SK-N-SH treated with all-trans-retinoic acid at 6 μM for 48 hours (cell line): ENCODE results near the gene KRTAP16-1.

ENCODE experiments used
- ATAC-seq: fragments of 200-7000 bp; cut with Tn5 transposase; 3 replicates; pipeline ENCODE4 v1.9.1; 2020; ENCODE audit warnings: mild to moderate bottlenecking, moderate library complexity
- ARNTL ChIP-seq: fragments of 450-650 bp; formaldehyde crosslinking; IDR thresholded peaks from 2 replicates; pipeline ENCODE4 v1.5.0; 2020; ENCODE audit warnings: low read depth, mild to moderate bottlenecking, moderate library complexity, borderline replicate concordance
- BACH2 ChIP-seq: fragments of 250-450 bp; sonication (Bioruptor Pico); IDR thresholded peaks from 2 replicates; pipeline ENCODE4 v1.9.0; 2021; ENCODE audit warnings: mild to moderate bottlenecking, borderline replicate concordance
- CSDC2 ChIP-seq: fragments of 250-450 bp; sonication (Bioruptor Pico); IDR thresholded peaks from 2 replicates; pipeline ENCODE4 v1.5.0; 2020; ENCODE audit warnings: mild to moderate bottlenecking, moderate library complexity
- ESRRG ChIP-seq: fragments of 250-450 bp; sonication (Bioruptor Pico); IDR thresholded peaks from 2 replicates; pipeline ENCODE4 v1.6.1; 2021; ENCODE audit warnings: mild to moderate bottlenecking
- GLIS3 ChIP-seq: fragments of 250-450 bp; sonication (Bioruptor Pico); IDR thresholded peaks from 2 replicates; pipeline ENCODE4 v1.5.0; 2020; ENCODE audit warnings: mild to moderate bottlenecking, moderate library complexity
- ISL1 ChIP-seq: fragments of 250-450 bp; sonication (Bioruptor Pico); IDR thresholded peaks from 2 replicates; pipeline ENCODE4 v2.1.2; 2022; ENCODE audit warnings: mild to moderate bottlenecking, moderate library complexity
- OSR1 ChIP-seq: fragments of 250-450 bp; sonication (Bioruptor Pico); IDR thresholded peaks from 2 replicates; pipeline ENCODE4 v1.8.0; 2022; ENCODE audit warnings: moderate library complexity, mild to moderate bottlenecking, inconsistent platforms
- PPARA ChIP-seq: fragments of 250-450 bp; sonication (Bioruptor Pico); IDR thresholded peaks from 2 replicates; pipeline ENCODE4 v1.5.0; 2020; ENCODE audit warnings: mild to moderate bottlenecking, borderline replicate concordance
- RARB ChIP-seq: fragments of 250-450 bp; sonication (Bioruptor Pico); IDR thresholded peaks from 2 replicates; pipeline ENCODE4 v1.8.0; 2021; ENCODE audit warnings: mild to moderate bottlenecking, moderate library complexity
- TCF4 ChIP-seq: fragments of 250-450 bp; sonication (Bioruptor Pico); IDR thresholded peaks from 2 replicates; pipeline ENCODE4 v1.8.0; 2021; ENCODE audit warnings: mild to moderate bottlenecking, moderate library complexity, borderline replicate concordance
- TOX ChIP-seq: fragments of 250-450 bp; sonication (Bioruptor Pico); IDR thresholded peaks from 2 replicates; pipeline ENCODE4 v1.8.0; 2021; ENCODE audit warnings: mild to moderate bottlenecking, moderate library complexity, borderline replicate concordance
- ZC3H10 ChIP-seq: fragments of 250-450 bp; sonication (Bioruptor Pico); IDR thresholded peaks from 2 replicates; pipeline ENCODE4 v1.5.1; 2021; ENCODE audit warnings: mild to moderate bottlenecking, moderate library complexity
- ZFP3 ChIP-seq: fragments of 250-450 bp; sonication (Bioruptor Pico); IDR thresholded peaks from 2 replicates; pipeline ENCODE4 v1.5.0; 2020; ENCODE audit warnings: mild to moderate bottlenecking, moderate library complexity
- ZFP30 ChIP-seq: fragments of 450-650 bp; formaldehyde crosslinking; IDR thresholded peaks from 2 replicates; pipeline ENCODE4 v1.5.0; 2022; ENCODE audit warnings: mild to moderate bottlenecking, moderate library complexity
- ZNF565 ChIP-seq: fragments of 450-650 bp; formaldehyde crosslinking; conservative IDR thresholded peaks from 2 replicates; pipeline ENCODE4 v1.5.0; 2020; ENCODE audit warnings: low read depth, mild to moderate bottlenecking, moderate library complexity
- ZNF70 ChIP-seq: fragments of 450-650 bp; formaldehyde crosslinking; IDR thresholded peaks from 2 replicates; pipeline ENCODE4 v1.5.0; 2020; ENCODE audit warnings: mild to moderate bottlenecking, moderate library complexity
- ZNF8 ChIP-seq: fragments of 450-650 bp; formaldehyde crosslinking; IDR thresholded peaks from 2 replicates; pipeline ENCODE4 v1.5.0; 2020; ENCODE audit warnings: mild to moderate bottlenecking, moderate library complexity
- TF ChIP-seq, protein P1 (sequence below): fragments of 250-450 bp; sonication (Bioruptor Pico); IDR thresholded peaks from 2 replicates; pipeline ENCODE4 v1.5.0; 2020; ENCODE audit warnings: mild to moderate bottlenecking, moderate library complexity
- TF ChIP-seq, protein P2 (sequence below): fragments of 250-450 bp; sonication (Bioruptor Pico); IDR thresholded peaks from 2 replicates; pipeline ENCODE4 v1.5.1; 2021; ENCODE audit warnings: mild to moderate bottlenecking, moderate library complexity
- TF ChIP-seq, protein P3 (sequence below): fragments of 250-450 bp; sonication (Bioruptor Pico); IDR thresholded peaks from 2 replicates; pipeline ENCODE4 v1.8.0; 2020; ENCODE audit warnings: mild to moderate bottlenecking, moderate library complexity, borderline replicate concordance
- TF ChIP-seq, protein P4 (sequence below): fragments of 250-450 bp; sonication (Bioruptor Pico); IDR thresholded peaks from 2 replicates; pipeline ENCODE4 v1.5.1; 2020; ENCODE audit warnings: low read depth, mild to moderate bottlenecking, moderate library complexity

The KRTAP16-1 gene

DNA sequence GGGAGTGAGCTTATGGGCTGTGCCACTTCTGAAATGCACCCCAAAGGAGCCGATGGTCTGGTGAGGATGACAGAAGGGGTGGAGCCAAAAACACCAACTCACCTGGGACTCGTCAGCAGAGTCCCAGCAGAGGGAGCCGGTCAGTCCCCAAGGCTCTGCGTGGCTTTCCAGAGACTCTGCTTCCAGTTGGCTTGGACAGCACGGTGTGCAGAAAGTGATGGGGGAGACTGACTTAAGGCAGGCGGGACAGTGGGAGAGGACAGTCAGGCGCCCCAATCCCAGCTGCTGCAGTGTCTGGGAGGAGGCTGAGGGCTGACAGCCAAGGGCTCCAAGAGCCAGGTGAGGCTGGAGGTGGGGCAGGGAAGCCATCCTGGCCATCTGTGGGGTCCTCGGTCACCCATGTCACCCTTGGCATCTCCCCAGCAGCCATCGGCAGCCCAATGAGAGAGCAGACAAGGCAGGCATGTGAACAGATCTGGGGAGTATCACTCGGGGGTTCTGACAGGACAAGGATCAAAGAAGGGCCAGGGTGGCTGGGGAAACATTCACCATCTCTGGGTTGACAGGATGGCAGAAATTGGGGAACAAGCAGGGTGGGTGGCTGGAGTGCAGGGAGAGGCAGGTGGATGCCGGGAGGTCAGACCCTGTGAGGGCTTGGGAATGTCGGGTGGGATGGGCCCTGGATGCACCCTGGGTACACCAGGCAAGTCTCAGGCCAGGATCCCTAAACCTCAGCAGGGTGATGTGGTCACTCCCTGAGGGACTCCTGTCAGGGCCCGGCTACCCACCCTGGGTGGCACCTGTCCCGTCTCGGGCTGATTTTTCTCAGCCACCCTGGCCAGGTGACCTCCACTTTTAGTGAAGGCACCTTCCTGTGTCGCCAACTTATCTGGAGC is 15.3 kb upstream of the KRTAP16-1 start:
- TF ChIP-seq ZNF565 (no peak), TOX (CRISPR knock-in tag) (no peak), ZFP3 (CRISPR knock-in tag) (no peak), ZNF70 (CRISPR knock-in tag) (no peak), ISL1 (CRISPR knock-in tag) (no peak), CSDC2 (CRISPR knock-in tag) (no peak), BACH2 (CRISPR knock-in tag) (no peak), ESRRG (CRISPR knock-in tag) (no peak), TCF4 (CRISPR knock-in tag) (no peak), OSR1 (CRISPR knock-in tag) (no peak)
- TF ChIP-seq, protein P1, sequence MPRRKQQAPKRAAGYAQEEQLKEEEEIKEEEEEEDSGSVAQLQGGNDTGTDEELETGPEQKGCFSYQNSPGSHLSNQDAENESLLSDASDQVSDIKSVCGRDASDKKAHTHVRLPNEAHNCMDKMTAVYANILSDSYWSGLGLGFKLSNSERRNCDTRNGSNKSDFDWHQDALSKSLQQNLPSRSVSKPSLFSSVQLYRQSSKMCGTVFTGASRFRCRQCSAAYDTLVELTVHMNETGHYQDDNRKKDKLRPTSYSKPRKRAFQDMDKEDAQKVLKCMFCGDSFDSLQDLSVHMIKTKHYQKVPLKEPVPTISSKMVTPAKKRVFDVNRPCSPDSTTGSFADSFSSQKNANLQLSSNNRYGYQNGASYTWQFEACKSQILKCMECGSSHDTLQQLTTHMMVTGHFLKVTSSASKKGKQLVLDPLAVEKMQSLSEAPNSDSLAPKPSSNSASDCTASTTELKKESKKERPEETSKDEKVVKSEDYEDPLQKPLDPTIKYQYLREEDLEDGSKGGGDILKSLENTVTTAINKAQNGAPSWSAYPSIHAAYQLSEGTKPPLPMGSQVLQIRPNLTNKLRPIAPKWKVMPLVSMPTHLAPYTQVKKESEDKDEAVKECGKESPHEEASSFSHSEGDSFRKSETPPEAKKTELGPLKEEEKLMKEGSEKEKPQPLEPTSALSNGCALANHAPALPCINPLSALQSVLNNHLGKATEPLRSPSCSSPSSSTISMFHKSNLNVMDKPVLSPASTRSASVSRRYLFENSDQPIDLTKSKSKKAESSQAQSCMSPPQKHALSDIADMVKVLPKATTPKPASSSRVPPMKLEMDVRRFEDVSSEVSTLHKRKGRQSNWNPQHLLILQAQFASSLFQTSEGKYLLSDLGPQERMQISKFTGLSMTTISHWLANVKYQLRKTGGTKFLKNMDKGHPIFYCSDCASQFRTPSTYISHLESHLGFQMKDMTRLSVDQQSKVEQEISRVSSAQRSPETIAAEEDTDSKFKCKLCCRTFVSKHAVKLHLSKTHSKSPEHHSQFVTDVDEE (CRISPR knock-in tag): no peak
- TF ChIP-seq, protein P2, sequence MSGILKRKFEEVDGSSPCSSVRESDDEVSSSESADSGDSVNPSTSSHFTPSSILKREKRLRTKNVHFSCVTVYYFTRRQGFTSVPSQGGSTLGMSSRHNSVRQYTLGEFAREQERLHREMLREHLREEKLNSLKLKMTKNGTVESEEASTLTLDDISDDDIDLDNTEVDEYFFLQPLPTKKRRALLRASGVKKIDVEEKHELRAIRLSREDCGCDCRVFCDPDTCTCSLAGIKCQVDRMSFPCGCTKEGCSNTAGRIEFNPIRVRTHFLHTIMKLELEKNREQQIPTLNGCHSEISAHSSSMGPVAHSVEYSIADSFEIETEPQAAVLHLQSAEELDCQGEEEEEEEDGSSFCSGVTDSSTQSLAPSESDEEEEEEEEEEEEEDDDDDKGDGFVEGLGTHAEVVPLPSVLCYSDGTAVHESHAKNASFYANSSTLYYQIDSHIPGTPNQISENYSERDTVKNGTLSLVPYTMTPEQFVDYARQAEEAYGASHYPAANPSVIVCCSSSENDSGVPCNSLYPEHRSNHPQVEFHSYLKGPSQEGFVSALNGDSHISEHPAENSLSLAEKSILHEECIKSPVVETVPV (CRISPR knock-in tag): no peak
- TF ChIP-seq, protein P3, sequence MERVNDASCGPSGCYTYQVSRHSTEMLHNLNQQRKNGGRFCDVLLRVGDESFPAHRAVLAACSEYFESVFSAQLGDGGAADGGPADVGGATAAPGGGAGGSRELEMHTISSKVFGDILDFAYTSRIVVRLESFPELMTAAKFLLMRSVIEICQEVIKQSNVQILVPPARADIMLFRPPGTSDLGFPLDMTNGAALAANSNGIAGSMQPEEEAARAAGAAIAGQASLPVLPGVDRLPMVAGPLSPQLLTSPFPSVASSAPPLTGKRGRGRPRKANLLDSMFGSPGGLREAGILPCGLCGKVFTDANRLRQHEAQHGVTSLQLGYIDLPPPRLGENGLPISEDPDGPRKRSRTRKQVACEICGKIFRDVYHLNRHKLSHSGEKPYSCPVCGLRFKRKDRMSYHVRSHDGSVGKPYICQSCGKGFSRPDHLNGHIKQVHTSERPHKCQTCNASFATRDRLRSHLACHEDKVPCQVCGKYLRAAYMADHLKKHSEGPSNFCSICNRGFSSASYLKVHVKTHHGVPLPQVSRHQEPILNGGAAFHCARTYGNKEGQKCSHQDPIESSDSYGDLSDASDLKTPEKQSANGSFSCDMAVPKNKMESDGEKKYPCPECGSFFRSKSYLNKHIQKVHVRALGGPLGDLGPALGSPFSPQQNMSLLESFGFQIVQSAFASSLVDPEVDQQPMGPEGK (CRISPR knock-in tag): no peak
- ATAC-seq: peak; percentile 38; the same call in 2 of the 3 replicates

DNA sequence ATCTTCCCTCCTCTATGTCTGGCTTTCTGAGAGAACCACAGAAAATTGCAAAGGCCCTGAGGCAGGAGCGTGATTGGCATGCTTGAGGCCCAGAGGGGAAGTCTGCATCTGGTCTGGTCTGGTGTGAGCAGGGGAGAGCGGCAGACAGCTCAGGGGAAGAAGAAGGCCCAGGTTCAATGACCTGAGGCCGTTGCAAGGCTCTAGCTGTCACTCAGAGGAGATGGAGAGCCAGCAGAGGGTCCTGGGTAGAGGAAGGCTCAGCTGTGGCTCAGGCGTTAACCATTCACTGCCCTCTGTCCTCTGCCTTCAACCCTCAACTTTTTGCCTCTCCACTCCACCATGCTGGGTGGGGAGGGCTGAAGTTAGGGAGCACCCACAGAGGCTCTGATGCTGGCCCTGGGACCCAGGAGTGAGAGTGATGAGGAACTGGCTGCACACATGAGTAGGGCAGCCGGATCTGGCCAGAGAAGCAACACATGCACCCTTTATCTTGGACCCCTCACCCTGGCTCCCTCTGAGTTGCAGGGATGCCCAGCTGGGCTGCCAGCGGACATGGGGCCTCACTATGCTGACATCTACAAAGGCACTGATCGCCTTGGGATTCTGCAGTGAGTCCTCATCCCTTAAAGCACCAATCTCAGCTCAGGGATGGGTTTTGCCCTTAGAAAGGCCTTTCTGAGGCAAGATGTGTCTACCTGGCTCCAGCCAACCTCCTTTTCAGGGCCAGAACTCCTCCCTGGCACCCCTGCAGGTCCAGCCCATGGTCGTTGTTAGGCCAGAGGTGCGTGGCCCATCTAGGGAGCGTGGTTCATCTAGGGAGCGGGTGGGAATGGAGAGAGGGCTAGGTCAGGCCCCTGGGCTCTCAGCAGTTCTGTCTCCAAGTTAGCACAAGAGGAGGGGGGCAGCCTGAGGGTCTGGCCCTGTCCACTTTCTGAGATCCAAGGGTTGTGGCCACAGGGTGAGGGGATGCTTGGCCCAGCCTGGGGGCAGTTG is 14.1 kb upstream of the KRTAP16-1 start:
- ATAC-seq: no peak
- no peak for TF ChIP-seq ZFP30
- TF ChIP-seq GLIS3: no peak
- no peak for TF ChIP-seq PPARA (CRISPR knock-in tag)
- TF ChIP-seq, protein P2 (CRISPR knock-in tag): no peak

DNA sequence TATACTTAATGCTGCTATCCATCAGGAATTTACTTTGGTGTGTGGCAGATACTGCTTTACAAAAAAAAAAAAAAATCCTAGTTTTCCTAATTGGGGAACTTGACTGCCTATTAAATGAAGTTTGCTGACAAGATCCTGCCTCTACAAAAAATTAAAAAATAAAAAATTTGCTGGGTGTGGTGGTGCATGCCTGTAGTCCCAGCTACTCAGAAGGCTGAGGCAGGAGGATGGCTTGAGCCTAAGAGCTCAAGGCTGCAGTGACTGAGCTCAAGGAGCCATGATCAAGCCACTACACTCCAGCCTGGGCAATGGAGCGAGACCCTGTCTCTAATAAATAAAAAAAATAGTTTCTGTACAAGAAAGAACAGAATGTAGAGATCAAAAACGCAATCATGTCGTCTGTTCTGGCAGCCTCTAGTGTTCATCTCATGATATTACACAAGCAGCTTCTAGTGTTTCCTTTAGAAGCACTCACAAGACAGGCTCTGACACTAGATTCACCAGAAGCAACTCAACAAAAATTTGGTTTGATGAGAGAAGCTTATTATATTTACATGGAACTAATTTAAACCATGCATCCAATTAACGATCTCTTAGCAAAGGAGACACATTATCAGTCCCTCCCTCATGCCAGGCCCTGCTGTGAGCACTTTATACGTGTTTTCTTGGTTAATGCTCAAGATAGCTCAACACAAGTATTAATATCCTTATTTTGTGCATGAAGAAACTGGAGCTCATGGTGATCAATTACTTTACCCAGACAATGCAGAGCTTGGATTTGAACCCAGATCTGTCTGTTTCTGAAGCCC is 13.2 kb upstream of the KRTAP16-1 start:
- peak; percentile 85 for ATAC-seq
- TF ChIP-seq ZFP30: no peak
- TF ChIP-seq PPARA (CRISPR knock-in tag): no peak
- TF ChIP-seq RARB (CRISPR knock-in tag): no peak
- no peak for TF ChIP-seq ARNTL (CRISPR knock-in tag)
- no peak for TF ChIP-seq ZNF8 (CRISPR knock-in tag)
- TF ChIP-seq TOX (CRISPR knock-in tag): no peak
- TF ChIP-seq ZC3H10: no peak
- no peak for TF ChIP-seq OSR1 (CRISPR knock-in tag)
- TF ChIP-seq ZNF70 (CRISPR knock-in tag): no peak
- TF ChIP-seq, protein P2 (CRISPR knock-in tag): no peak
- TF ChIP-seq, protein P4, sequence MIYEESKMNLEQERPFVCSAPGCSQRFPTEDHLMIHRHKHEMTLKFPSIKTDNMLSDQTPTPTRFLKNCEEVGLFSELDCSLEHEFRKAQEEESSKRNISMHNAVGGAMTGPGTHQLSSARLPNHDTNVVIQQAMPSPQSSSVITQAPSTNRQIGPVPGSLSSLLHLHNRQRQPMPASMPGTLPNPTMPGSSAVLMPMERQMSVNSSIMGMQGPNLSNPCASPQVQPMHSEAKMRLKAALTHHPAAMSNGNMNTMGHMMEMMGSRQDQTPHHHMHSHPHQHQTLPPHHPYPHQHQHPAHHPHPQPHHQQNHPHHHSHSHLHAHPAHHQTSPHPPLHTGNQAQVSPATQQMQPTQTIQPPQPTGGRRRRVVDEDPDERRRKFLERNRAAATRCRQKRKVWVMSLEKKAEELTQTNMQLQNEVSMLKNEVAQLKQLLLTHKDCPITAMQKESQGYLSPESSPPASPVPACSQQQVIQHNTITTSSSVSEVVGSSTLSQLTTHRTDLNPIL (CRISPR knock-in tag): no peak
